Measurements from ENCODE around the gene RILPL2. TPM values are rescaled to one million over a fixed set of nuclear protein-coding genes. Genes with fewer than 3 reads are reported as not detected.
"Not testable (repeated sequence)": the region's sequence is repeated elsewhere in the genome, so short reads cannot be mapped to it uniquely, and the experiment has no call there.

RILPL2 gene
- total RNA-seq, 1 donor from 2014 or later, result 4.2 TPM

- TF ChIP-seq CTCF (IDR thresholded peaks at IDR 0.05), result peak; percentile 13
- H3K9me3 Mint-ChIP-seq (ENCODE audit: low read depth), result no peaks in the 10 kb centered on the region
- peaks cover 15% of the 10 kb centered on the region for H3K4me1 Mint-ChIP-seq (ENCODE audit: low read depth)
- no peaks in the 10 kb centered on the region for H3K27me3 Mint-ChIP-seq (ENCODE audit: low read depth)
- peaks cover 2% of the 10 kb centered on the region for H3K36me3 Mint-ChIP-seq (ENCODE audit: low read depth)
- peak; percentile 94 for DNase-seq (ENCODE audit: low spot score)
- H3K27ac Mint-ChIP-seq (ENCODE audit: unreplicated experiment), result peak within 1 kb of the TSS; percentile 100
- peak within 1 kb of the TSS; percentile 98 for H3K4me3 Mint-ChIP-seq (ENCODE audit: unreplicated experiment)
Measured at GRCh38 chr12:123457980-123458779, 21.7 kb upstream of the RILPL2 start, which contains the start of gene SNRNP35. SNRNP35 (plus strand) TSS chr12:123458139; CDS start chr12:123465541, 7,402 bp downstream.

GRCh38 chr12:123453165-123453564 lies 16.7 kb upstream of the RILPL2 start:
- Mint-ChIP-seq H3K4me1 (ENCODE audit: low read depth) (no peaks in the 10 kb centered on the region), H3K9me3 (ENCODE audit: low read depth) (no peaks in the 10 kb centered on the region), H3K27me3 (ENCODE audit: low read depth) (no peaks in the 10 kb centered on the region), H3K4me3 (ENCODE audit: unreplicated experiment) (no peak overlapping the region), H3K36me3 (ENCODE audit: low read depth) (no peaks in the 10 kb centered on the region), H3K27ac (ENCODE audit: unreplicated experiment) (no peak overlapping the region)
- DNase-seq (ENCODE audit: low spot score), result no peak
- TF ChIP-seq CTCF (IDR thresholded peaks at IDR 0.05), result no peak

- not testable (repeated sequence) for H3K4me3 Mint-ChIP-seq (ENCODE audit: unreplicated experiment); H3K36me3 Mint-ChIP-seq (ENCODE audit: low read depth); H3K27me3 Mint-ChIP-seq (ENCODE audit: low read depth); H3K4me1 Mint-ChIP-seq (ENCODE audit: low read depth); DNase-seq (ENCODE audit: low spot score); H3K9me3 Mint-ChIP-seq (ENCODE audit: low read depth); H3K27ac Mint-ChIP-seq (ENCODE audit: unreplicated experiment)
Measured at GRCh38 chr12:123452276-123452550, 15.7 kb upstream of the RILPL2 start.

GRCh38 chr12:123450636-123451035 lies 14.2 kb upstream of the RILPL2 start:
- no peak overlapping the region for H3K4me3 Mint-ChIP-seq (ENCODE audit: unreplicated experiment)
- no peak for DNase-seq (ENCODE audit: low spot score)
- H3K27me3 Mint-ChIP-seq (ENCODE audit: low read depth), result no peaks in the 10 kb centered on the region
- H3K27ac Mint-ChIP-seq (ENCODE audit: unreplicated experiment), result no peak overlapping the region
- no peaks in the 10 kb centered on the region for H3K36me3 Mint-ChIP-seq (ENCODE audit: low read depth)
- TF ChIP-seq CTCF (IDR thresholded peaks at IDR 0.05), result no peak
- no peaks in the 10 kb centered on the region for H3K9me3 Mint-ChIP-seq (ENCODE audit: low read depth)
- H3K4me1 Mint-ChIP-seq (ENCODE audit: low read depth), result peaks cover 9% of the 10 kb centered on the region

- no peaks in the 10 kb centered on the region for H3K27me3 Mint-ChIP-seq (ENCODE audit: low read depth)
- no peak overlapping the region for H3K27ac Mint-ChIP-seq (ENCODE audit: unreplicated experiment)
- H3K4me1 Mint-ChIP-seq (ENCODE audit: low read depth), result peaks cover 16% of the 10 kb centered on the region
- no peaks in the 10 kb centered on the region for H3K36me3 Mint-ChIP-seq (ENCODE audit: low read depth)
- TF ChIP-seq CTCF (IDR thresholded peaks at IDR 0.05), result no peak
- no peak overlapping the region for H3K4me3 Mint-ChIP-seq (ENCODE audit: unreplicated experiment)
- DNase-seq (ENCODE audit: low spot score), result no peak
- H3K9me3 Mint-ChIP-seq (ENCODE audit: low read depth), result no peaks in the 10 kb centered on the region
Measured at GRCh38 chr12:123449856-123450255, 13.4 kb upstream of the RILPL2 start.

- no peaks in the 10 kb centered on the region for H3K9me3 Mint-ChIP-seq (ENCODE audit: low read depth)
- H3K4me3 Mint-ChIP-seq (ENCODE audit: unreplicated experiment), result no peak overlapping the region
- no peak for DNase-seq (ENCODE audit: low spot score)
Measured at GRCh38 chr12:123449249-123449733, 12.8 kb upstream of the RILPL2 start.

More at GRCh38 chr12:123449249-123449733, 12.8 kb upstream of the RILPL2 start:
- no peak for TF ChIP-seq CTCF (IDR thresholded peaks at IDR 0.05)
- Mint-ChIP-seq H3K36me3 (ENCODE audit: low read depth) (no peaks in the 10 kb centered on the region), H3K4me1 (ENCODE audit: low read depth) (peaks cover 21% of the 10 kb centered on the region), H3K27ac (ENCODE audit: unreplicated experiment) (no peak overlapping the region), H3K27me3 (ENCODE audit: low read depth) (no peaks in the 10 kb centered on the region)

Data from chondrocyte (in vitro differentiated cells).